Activated naive CD4-positive, alpha-beta T cell treated with anti-CD3 and anti-CD28 coated beads, Interleukin-2, amount 50 U/mL, for 72 hours (primary cell): ENCODE results near the gene ITGA5. TPM values are rescaled to one million over a fixed set of nuclear protein-coding genes. Genes with fewer than 3 reads are reported as not detected.

Experiments used
- ATAC-seq, 2 donors: fragments of 150-1000 bp; cut with Tn5 transposase; 2 replicates each; pipeline ENCODE4 v1.10.0; 2021; ENCODE audit warnings: mild to moderate bottlenecking in 2 of 2, moderate library complexity in 2 of 2
- DNase-seq, 2 donors: peaks; one replicate each; pipeline ENCODE4 v3.0.0; 2021 to 2022; ENCODE audit warnings: low spot score in 2 of 2
- H3K27ac Mint-ChIP-seq, 2 donors: one replicate each; pipeline ENCODE4 v1.8.0; 2022; ENCODE audit warnings: mild to moderate bottlenecking in 2 of 2, mixed read lengths in 2 of 2
- H3K36me3 Mint-ChIP-seq, 2 donors: one replicate each; pipeline ENCODE4 v1.8.0; 2022; ENCODE audit warnings: mixed read lengths in 2 of 2
- H3K9me3 Mint-ChIP-seq, 2 donors: one replicate each; pipeline ENCODE4 v1.8.0; 2022; ENCODE audit warnings: mixed read lengths in 2 of 2
- total RNA-seq, 2 donors: library from RNA; stranded (reverse); gene quantifications; one replicate each; pipeline ENCODE4 v1.2.3, GENCODE V29; 2022

The ITGA5 gene
- total RNA-seq, 2 donors from 2014 or later = 29.4 to 53.5 TPM

DNA sequence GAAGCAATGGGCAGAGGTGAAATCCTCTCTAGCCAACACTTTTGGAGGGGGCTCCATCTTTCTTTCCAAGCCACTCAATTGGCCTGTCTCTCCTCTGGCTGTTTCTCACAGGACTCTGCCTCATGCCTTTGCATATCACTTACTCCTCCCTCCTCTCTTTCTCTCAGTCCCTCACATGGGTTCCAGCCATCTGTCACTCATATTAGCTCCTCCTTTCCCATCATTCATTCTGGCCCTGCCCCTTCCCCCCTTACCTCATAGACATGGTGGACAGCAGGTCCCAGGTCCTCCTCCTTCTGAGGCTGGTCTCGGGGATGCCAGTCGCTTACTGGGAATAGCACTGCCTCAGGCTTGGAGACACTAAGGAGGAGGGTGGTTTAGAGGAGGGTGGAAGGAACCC is 17.9 kb downstream of the ITGA5 start:
- ATAC-seq (no peak), DNase-seq (no peak)
- Mint-ChIP-seq H3K9me3 (no peaks in the 10 kb centered on the region), H3K36me3 (peaks cover 6 to 27% of the 10 kb centered on the region in 2 donors), H3K27ac (peak overlapping the region in 1 of 2 donors; percentile 82)

DNA sequence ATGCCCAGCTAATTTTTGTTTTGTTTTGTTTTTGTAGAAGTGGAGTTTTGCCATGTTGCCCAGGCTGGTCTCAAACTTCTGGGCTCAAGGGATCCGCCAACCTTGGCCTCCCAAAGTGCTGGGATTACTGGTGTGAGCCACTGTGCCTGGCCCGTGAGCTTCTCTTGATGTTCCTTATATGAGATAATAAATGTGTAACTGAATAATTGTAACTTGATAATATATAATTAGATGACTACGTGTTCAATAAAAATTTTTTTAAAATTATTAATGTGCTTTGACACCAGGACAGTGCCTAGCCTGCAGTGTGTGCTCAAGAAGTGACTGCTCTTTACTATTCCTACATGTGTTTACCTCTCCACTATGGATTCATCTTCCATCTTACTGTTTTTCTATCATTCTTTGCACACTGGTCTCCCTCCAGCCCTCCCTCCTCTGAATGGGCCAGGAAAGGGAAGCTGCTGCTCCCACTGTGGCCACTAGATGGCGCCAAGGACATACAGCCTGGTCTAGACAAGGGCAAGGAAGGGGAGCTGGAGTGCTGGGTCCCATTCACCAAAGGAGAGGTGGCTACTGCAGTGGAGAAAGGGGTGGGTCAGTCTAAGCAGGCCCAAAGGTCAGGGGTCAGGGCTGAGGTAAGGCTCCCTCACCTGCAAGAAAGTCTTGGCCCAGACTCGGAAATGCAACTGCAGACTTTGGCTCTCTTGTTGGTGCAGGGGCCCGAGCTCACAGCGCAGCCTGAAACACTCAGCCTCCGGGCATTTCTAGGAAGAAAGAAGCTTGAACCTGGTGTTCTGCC is 19.9 kb downstream of the ITGA5 start:
- DNase-seq = peak; percentile 78 to 93
- no peaks in the 10 kb centered on the region for H3K9me3 Mint-ChIP-seq
- peaks cover 6 to 27% of the 10 kb centered on the region in 2 donors for H3K36me3 Mint-ChIP-seq
- H3K27ac Mint-ChIP-seq = peak overlapping the region in 1 of 2 donors; percentile 51
- peak; percentile 84 to 89 for ATAC-seq

- no peak for DNase-seq
- no peak overlapping the region for H3K27ac Mint-ChIP-seq
- peaks cover 6 to 27% of the 10 kb centered on the region in 2 donors for H3K36me3 Mint-ChIP-seq
- H3K9me3 Mint-ChIP-seq = no peaks in the 10 kb centered on the region
- no peak for ATAC-seq
Measured at GRCh38 chr12:54398218-54398617, 20.8 kb downstream of the ITGA5 start.

DNA sequence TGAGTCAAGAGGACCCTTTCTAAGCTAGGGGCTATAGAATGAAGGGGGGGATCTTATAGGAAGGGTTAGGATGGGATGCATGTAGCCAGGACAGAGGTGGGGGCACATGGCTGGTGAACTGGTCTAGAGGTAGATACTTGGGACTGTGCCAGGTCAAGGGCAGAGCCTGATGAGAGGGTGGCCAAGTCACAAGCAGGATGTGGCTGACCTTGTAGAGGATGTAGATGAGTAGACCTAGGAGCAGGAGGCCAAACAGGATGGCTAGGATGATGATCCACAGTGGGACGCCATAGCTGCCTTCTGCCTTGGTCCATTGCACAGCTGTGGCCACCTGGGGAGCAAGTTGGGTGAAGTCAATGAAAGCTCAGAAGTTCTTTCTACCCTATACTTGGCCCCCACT is 21.9 kb downstream of the ITGA5 start:
- no peaks in the 10 kb centered on the region for H3K9me3 Mint-ChIP-seq
- peak overlapping the region in 1 of 2 donors; percentile 73 for H3K27ac Mint-ChIP-seq
- peaks cover 6 to 27% of the 10 kb centered on the region in 2 donors for H3K36me3 Mint-ChIP-seq
- no peak for ATAC-seq
- no peak for DNase-seq

GRCh38 chr12:54395545-54395944 is 23.5 kb downstream of the ITGA5 start:
- H3K36me3 Mint-ChIP-seq = peaks cover 6 to 23% of the 10 kb centered on the region in 2 donors
- DNase-seq (no peak), ATAC-seq (no peak)
- H3K9me3 Mint-ChIP-seq = no peaks in the 10 kb centered on the region
- no peak overlapping the region for H3K27ac Mint-ChIP-seq

GRCh38 chr12:54394986-54395385 is 24.1 kb downstream of the ITGA5 start:
- ATAC-seq (no peak), DNase-seq (no peak)
- Mint-ChIP-seq H3K9me3 (no peaks in the 10 kb centered on the region), H3K27ac (no peak overlapping the region), H3K36me3 (peaks cover 6 to 23% of the 10 kb centered on the region in 2 donors)

- DNase-seq (peak in 1 of 2 donors; percentile 55), ATAC-seq (peak; percentile 12 to 40)
- no peak overlapping the region for H3K27ac Mint-ChIP-seq
- no peaks in the 10 kb centered on the region for H3K9me3 Mint-ChIP-seq
- peaks cover 4 to 20% of the 10 kb centered on the region in 2 donors for H3K36me3 Mint-ChIP-seq
Measured at GRCh38 chr12:54394281-54394719, 24.8 kb downstream of the ITGA5 start.

DNA sequence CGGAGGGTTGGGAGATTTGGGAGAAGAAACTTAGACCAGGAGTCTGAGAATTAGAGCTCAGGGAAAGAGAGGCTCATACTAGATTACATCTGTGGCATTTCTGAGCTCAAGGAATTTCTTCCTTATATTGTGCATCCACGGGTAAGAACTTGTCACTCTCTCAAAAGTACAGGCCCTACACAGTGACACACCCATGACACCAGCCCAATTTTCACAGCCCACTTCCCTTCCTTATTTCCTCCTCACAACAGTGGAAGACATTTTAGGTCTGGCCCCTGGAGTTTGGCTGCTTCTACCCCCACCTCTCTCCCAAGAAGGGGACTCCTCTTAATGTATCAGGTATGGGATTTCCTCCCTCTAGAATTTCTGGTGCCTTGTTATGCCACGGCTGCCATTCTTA is 25.3 kb downstream of the ITGA5 start:
- H3K27ac Mint-ChIP-seq = no peak overlapping the region
- no peak for DNase-seq
- peaks cover 0 to 16% of the 10 kb centered on the region in 2 donors for H3K36me3 Mint-ChIP-seq
- no peaks in the 10 kb centered on the region for H3K9me3 Mint-ChIP-seq
- no peak for ATAC-seq

DNA sequence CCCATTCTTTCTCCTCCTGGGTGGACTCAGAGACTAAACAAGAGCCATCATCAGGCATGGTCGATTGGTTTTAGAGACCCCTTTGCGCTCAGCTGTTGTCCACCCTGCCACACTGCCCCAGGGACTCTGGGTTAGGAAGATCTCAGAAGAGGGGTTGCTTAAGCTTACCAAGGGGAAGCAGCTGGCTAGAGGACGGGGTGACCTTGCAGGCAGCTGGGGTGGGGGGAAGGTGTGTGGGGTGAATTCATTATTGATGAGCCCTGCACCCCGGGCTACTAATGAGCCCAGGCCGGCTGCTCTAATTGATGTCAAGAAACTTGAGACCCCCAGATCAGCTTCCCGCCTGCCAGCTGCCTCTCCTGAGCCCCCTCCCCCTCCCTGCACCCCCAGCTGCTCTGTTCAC is 25.9 kb downstream of the ITGA5 start:
- Mint-ChIP-seq H3K9me3 (no peaks in the 10 kb centered on the region), H3K36me3 (peaks cover 0 to 14% of the 10 kb centered on the region in 2 donors), H3K27ac (no peak overlapping the region)
- DNase-seq (no peak), ATAC-seq (no peak)

- DNase-seq (no peak), ATAC-seq (no peak)
- Mint-ChIP-seq H3K27ac (no peak overlapping the region), H3K36me3 (peaks cover 0 to 8% of the 10 kb centered on the region in 2 donors), H3K9me3 (no peaks in the 10 kb centered on the region)
Measured at GRCh38 chr12:54392485-54393206, 26.4 kb downstream of the ITGA5 start.

DNA sequence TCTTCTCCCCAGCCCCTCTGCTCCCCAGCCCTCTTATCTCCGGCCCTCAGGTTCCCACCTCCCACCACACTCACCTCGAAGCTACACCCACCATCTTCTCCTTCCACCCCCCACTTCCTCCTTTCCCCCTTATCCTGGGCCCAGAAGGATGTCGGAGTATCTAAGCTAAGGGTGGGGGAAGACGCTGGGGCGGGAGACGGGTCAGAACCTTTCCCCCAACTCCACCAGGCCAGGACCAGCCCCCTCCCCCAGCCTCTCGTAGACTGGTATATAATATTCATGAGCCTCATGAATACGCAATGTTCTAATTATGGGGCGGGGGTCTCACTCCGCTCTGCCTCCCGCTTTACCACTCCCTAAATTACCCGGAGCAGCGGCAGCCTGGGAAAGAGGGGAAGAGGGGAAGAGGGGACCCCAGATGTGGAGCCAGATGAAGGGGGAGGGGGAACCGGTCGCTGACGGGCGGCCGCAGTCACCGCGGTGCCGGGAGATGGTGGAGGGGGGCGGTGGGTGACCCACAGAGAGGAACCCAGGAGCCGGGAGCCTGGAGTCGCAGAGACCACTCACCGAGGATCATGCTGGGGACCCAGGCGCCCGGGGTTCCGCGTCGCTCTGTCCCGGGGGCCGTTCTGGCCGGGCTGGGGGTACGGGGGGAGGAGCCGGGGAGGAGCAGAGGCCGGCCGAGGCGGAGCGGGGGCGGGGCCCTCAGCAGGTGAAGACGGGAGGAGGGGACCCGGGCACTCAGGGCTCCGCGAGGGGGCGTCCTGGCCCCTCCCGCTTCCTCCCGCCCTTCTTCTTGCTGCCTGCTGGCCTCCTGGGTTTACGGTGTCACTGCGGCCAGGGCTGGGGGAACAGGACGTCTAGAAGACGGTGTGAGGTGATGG is 28.2 kb downstream of the ITGA5 start:
- H3K9me3 Mint-ChIP-seq = no peaks in the 10 kb centered on the region
- H3K27ac Mint-ChIP-seq = peak overlapping the region in 1 of 2 donors; percentile 58
- ATAC-seq = peak; percentile 72 to 85
- H3K36me3 Mint-ChIP-seq = no peaks in the 10 kb centered on the region
- peak; percentile 71 to 73 for DNase-seq

- no peak for ATAC-seq
- Mint-ChIP-seq H3K9me3 (no peaks in the 10 kb centered on the region), H3K36me3 (no peaks in the 10 kb centered on the region), H3K27ac (peak overlapping the region in 1 of 2 donors; percentile 39)
- no peak for DNase-seq
Measured at GRCh38 chr12:54390176-54390667, 28.8 kb downstream of the ITGA5 start.

DNA sequence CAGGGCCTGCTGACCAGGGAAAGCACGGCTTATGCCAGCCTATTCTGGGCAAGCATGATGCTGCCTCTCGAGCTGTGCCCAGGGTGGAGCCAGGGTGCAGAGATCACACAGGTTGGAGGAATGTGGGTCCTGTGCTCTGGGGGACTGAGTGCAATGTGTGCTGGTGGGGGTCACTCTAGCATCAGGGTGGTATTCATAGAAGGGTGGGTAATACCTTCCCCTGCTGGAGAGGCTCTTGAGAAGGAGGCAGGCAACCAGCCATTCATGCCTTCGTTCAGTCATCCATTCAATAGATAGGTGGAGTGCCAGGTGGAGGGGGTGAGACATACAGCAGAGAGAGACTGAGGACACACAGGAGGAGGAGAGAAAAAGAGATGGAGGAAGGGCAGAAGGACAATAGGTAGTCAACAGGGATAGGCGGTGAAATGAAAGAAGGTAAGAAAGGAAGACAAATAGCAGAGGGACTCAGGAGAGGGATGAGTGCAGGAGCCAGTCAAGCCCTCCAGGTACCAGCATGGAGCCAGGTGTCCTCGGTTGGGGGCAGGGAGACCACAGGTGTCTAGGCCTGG is 29.4 kb downstream of the ITGA5 start:
- no peaks in the 10 kb centered on the region for H3K36me3 Mint-ChIP-seq
- peak overlapping the region in 1 of 2 donors; percentile 39 for H3K27ac Mint-ChIP-seq
- no peaks in the 10 kb centered on the region for H3K9me3 Mint-ChIP-seq
- no peak for DNase-seq
- ATAC-seq = no peak

GRCh38 chr12:54389134-54389508 is 29.9 kb downstream of the ITGA5 start:
- Mint-ChIP-seq H3K27ac (peak overlapping the region in 1 of 2 donors; percentile 39), H3K9me3 (no peaks in the 10 kb centered on the region), H3K36me3 (no peaks in the 10 kb centered on the region)
- ATAC-seq (no peak), DNase-seq (no peak)

- Mint-ChIP-seq H3K36me3 (no peaks in the 10 kb centered on the region), H3K27ac (no peak overlapping the region), H3K9me3 (no peaks in the 10 kb centered on the region)
- ATAC-seq (no peak), DNase-seq (no peak)
Measured at GRCh38 chr12:54388237-54389133, 30.6 kb downstream of the ITGA5 start.
